B cell (primary cell): ENCODE data around the gene SMIM22. TPM values are rescaled to one million over a fixed set of nuclear protein-coding genes. Genes with fewer than 3 reads are reported as not detected.

Experiments
- ATAC-seq: fragments of 200-7000 bp; cut with Tn5 transposase; one replicate; pipeline ENCODE4 v1.10.0; 2021; ENCODE audit warnings: low read depth, mild to moderate bottlenecking, moderate number of reproducible peaks, moderate library complexity
- CTCF ChIA-PET: fragments of 350-600 bp; sonication (Branson Sonifier 250); formaldehyde crosslinking; loops from one replicate; lab custom pipeline; 2021; ENCODE audit warnings: antibody characterized with exemption, inconsistent platforms; lab: Charles Lee
- POLR2A ChIA-PET: fragments of 350-600 bp; sonication (Branson Sonifier 250); formaldehyde crosslinking; loops from one replicate; lab custom pipeline; 2021; ENCODE audit warnings: antibody characterized with exemption; lab: Charles Lee
- DNase-seq: peaks from one replicate; pipeline ENCODE4 v3.0.0; 2013
- H2AFZ ChIP-seq: 2 replicates; pipeline ENCODE4 v1.6.1; 2012; ENCODE audit warnings: mild to moderate bottlenecking, low read depth, low read length; ENCODE audit not compliant: insufficient read depth, poor library complexity, severe bottlenecking
- H3K27ac ChIP-seq, 2 donors: 1 replicate in 1 of 2; 2 replicates in 1 of 2; pipeline ENCODE4 v1.5.1; 2012 to 2013; ENCODE audit warnings: low read length in 2 of 2, mild to moderate bottlenecking in 2 of 2, moderate library complexity in 1 of 2
- H3K27me3 ChIP-seq, 4 experiments: fragments of 200-600 bp in 1 of 4; sonication (generic) in 1 of 4; replicated peaks in 1 of 4; 1 replicate in 2 of 4; 2 replicates in 2 of 4; pipeline versions ENCODE4 v1.6.1 to v1.7.0; 2013 to 2016; ENCODE audit warnings: low read length in 3 of 4, mild to moderate bottlenecking in 2 of 4, mixed read lengths in 1 of 4, moderate library complexity in 1 of 4; ENCODE audit not compliant: insufficient read depth in 4 of 4, control insufficient read depth in 3 of 4; ENCODE audit errors: control extremely low read depth in 1 of 4
- H3K36me3 ChIP-seq, 2 experiments: replicated peaks in 1 of 2; 1 replicate in 1 of 2; 2 replicates in 1 of 2; pipeline versions ENCODE4 v1.6.1 to v1.7.1; 2013; ENCODE audit warnings: low read length in 1 of 2; ENCODE audit not compliant: insufficient read depth in 2 of 2, control insufficient read depth in 1 of 2; ENCODE audit errors: control extremely low read depth in 1 of 2, extremely low read depth in 1 of 2
- H3K4me1 ChIP-seq, 2 donors: fragments of 200-600 bp in 1 of 2; sonication (generic) in 1 of 2; 1 replicate in 1 of 2; 2 replicates in 1 of 2; pipeline versions ENCODE4 v1.5.1 to v1.6.1; 2013 to 2017; ENCODE audit warnings: low read length in 2 of 2; ENCODE audit not compliant: control insufficient read depth in 2 of 2, insufficient read depth in 2 of 2
- H3K4me2 ChIP-seq: replicated peaks from 2 replicates; pipeline ENCODE3; 2012; ENCODE audit warnings: mild to moderate bottlenecking, low read depth, low read length; ENCODE audit not compliant: poor library complexity, severe bottlenecking
- H3K4me3 ChIP-seq, 5 experiments: fragments of 200-600 bp in 1 of 5; sonication (generic) in 1 of 5; 1 replicate in 3 of 5; 2 replicates in 2 of 5; pipeline versions ENCODE4 v1.5.1 to v1.7.0; 2011 to 2016; ENCODE audit warnings: low read length in 4 of 5, mild to moderate bottlenecking in 4 of 5, low read depth in 2 of 5, control low read depth in 1 of 5, moderate library complexity in 1 of 5; ENCODE audit not compliant: insufficient read depth in 1 of 5; ENCODE audit errors: control extremely low read depth in 1 of 5, extremely low read depth in 1 of 5
- H3K79me2 ChIP-seq: fragments of 200-600 bp; sonication (generic); one replicate; pipeline ENCODE4 v1.6.0; 2016; ENCODE audit warnings: low read length; ENCODE audit not compliant: control insufficient read depth, insufficient read depth
- H3K9ac ChIP-seq: fragments of 200-600 bp; sonication (generic); 2 replicates; pipeline ENCODE4 v1.6.1; 2017; ENCODE audit warnings: mild to moderate bottlenecking, low read length, moderate library complexity
- H3K9me3 ChIP-seq, 3 donors: one replicate each; pipeline versions ENCODE4 v1.6.1 to v1.7.1; 2013; ENCODE audit warnings: low read length in 2 of 3; ENCODE audit not compliant: control insufficient read depth in 2 of 3, insufficient read depth in 1 of 3; ENCODE audit errors: control extremely low read depth in 1 of 3
- H4K20me1 ChIP-seq: 2 replicates; pipeline ENCODE4 v1.6.0; 2012; ENCODE audit warnings: mild to moderate bottlenecking, low read length; ENCODE audit not compliant: insufficient read depth, control insufficient read depth, poor library complexity, severe bottlenecking
- H3K27ac Mint-ChIP-seq: one replicate; pipeline ENCODE4 v1.8.0; 2021; ENCODE audit warnings: mixed read lengths
- H3K27me3 Mint-ChIP-seq: one replicate; pipeline ENCODE4 v1.8.0; 2021; ENCODE audit warnings: mixed read lengths
- H3K4me1 Mint-ChIP-seq: one replicate; pipeline ENCODE4 v1.8.0; 2021; ENCODE audit warnings: mixed read lengths
- H3K4me3 Mint-ChIP-seq: one replicate; pipeline ENCODE4 v1.8.0; 2021; ENCODE audit warnings: mixed read lengths
- H3K9me3 Mint-ChIP-seq: one replicate; pipeline ENCODE4 v1.8.0; 2022; ENCODE audit warnings: mixed read lengths; ENCODE audit not compliant: insufficient read depth
- CTCF ChIP-seq: fragments of 200-600 bp; IDR thresholded peaks from one replicate; pipeline ENCODE4 v1.8.0; 2022; ENCODE audit warnings: antibody characterized with exemption, mild to moderate bottlenecking
- EZH2 ChIP-seq: IDR thresholded peaks from 2 replicates; pipeline ENCODE4 v1.6.1; 2012; ENCODE audit warnings: borderline replicate concordance, low read depth, mild to moderate bottlenecking, moderate library complexity, low read length; ENCODE audit not compliant: insufficient read depth, poor library complexity, severe bottlenecking
- WGBS: methylation state at CpG from one replicate; pipeline ENCODE4 v1.1.5; 2013; ENCODE audit warnings: missing lambda C conversion rate; ENCODE audit not compliant: insufficient coverage; 5-methylcytosine and 5-hydroxymethylcytosine counted together
- intact Hi-C: fragments of 100-400 bp; cut with micrococcal nuclease; formaldehyde crosslinking; loops from one replicate; pipeline ENCODE4 v1.10.0; 2022
- polyA plus RNA-seq: library from polyadenylated mRNA; depleted of rRNA; stranded (reverse); fragments of >200 nt; gene quantifications from 2 replicates; pipeline ENCODE4 v1.2.3, GENCODE V29; 2012
- total RNA-seq, 2 donors: library from RNA; stranded (reverse); fragments of 120-200 nt in 1 of 2; gene quantifications; 1 replicate in 1 of 2; 2 replicates in 1 of 2; pipeline versions ENCODE4 v1.2.3 to v1.2.4, GENCODE V29; 2013 to 2022

Gene SMIM22
- total and polyA plus RNA-seq, 2 donors (not counting 1 experiment from before 2014, with no cell fraction given): not detected

DNA sequence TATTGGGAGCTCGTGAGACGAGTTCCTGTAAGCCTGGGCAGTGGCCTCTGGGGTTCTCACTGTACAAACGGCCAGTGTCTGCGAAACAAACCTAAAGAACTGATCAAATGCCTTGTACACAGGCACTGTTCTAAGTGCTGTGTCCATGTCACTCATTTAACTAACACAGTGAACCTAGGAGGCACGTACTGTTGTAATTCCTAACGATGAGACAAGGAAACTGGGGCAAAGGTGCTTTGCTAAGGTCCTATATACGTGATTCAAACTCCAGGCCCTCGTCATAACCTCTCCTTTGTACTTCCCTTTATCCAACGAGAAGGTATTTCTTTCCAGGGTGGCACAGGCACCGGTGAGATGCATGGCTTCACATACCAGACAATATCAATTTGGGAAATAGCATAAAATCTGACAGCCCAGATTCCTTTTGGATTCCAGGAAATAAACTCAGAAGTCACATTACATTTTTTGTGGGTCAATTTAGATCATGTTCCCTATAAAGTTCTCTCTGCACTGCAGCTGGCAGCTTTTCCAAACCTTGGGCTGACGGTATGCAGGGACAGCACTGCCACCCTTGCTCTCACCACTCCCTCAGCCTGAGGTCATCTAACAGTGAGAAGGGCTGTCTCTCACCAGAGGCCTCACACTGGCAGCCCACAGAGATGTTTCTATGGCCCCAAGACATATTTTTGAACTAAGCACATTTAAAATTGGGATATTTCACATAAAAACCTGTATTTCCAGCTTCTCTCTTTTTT is 33.6 kb downstream of the SMIM22 start:
- Histone ChIP-seq H3K36me3 (peaks cover 4 to 71% of the 10 kb centered on the region in 2 experiments), H3K4me2 (no peak overlapping the region), H3K4me3 (no peak overlapping the region), H2AFZ (no peak overlapping the region), H3K27ac (no peak overlapping the region), H3K79me2 (peaks cover 41% of the 10 kb centered on the region), H3K9ac (no peak overlapping the region), H4K20me1 (peaks cover 47% of the 10 kb centered on the region), H3K4me1 (peaks cover 14 to 19% of the 10 kb centered on the region in 2 donors), H3K27me3 (no peaks in the 10 kb centered on the region), H3K9me3 (no peaks in the 10 kb centered on the region)
- H3K9me3 Mint-ChIP-seq: no peaks in the 10 kb centered on the region
- DNase-seq: no peak
- WGBS: 98% methylated on average over 11 of the region's 11 CpGs
- H3K27ac Mint-ChIP-seq: no peak overlapping the region
- POLR2A ChIA-PET: no interaction called here
- no peak for ATAC-seq
- CTCF ChIA-PET: no interaction called here
- intact Hi-C loops: no loop called here
- no peak overlapping the region for H3K4me3 Mint-ChIP-seq
- TF ChIP-seq EZH2: no peak
- no peaks in the 10 kb centered on the region for H3K27me3 Mint-ChIP-seq
- H3K4me1 Mint-ChIP-seq: peaks cover 17% of the 10 kb centered on the region

- CTCF ChIA-PET: no interaction called here
These were observed 35.2 kb downstream of the SMIM22 start for GRCh38 chr16:4830408-4830807.

More at GRCh38 chr16:4830408-4830807, 35.2 kb downstream of the SMIM22 start:
- Histone ChIP-seq H3K79me2 (peaks cover 52% of the 10 kb centered on the region), H4K20me1 (peaks cover 52% of the 10 kb centered on the region), H3K27me3 (no peaks in the 10 kb centered on the region), H3K9ac (no peak overlapping the region), H3K4me2 (no peak overlapping the region), H2AFZ (no peak overlapping the region), H3K36me3 (peaks cover 8 to 61% of the 10 kb centered on the region in 2 experiments), H3K4me3 (no peak overlapping the region), H3K4me1 (peaks cover 16 to 23% of the 10 kb centered on the region in 2 donors), H3K27ac (no peak overlapping the region), H3K9me3 (no peaks in the 10 kb centered on the region)
- 97% methylated on average over 7 of the region's 7 CpGs for WGBS
- H3K9me3 Mint-ChIP-seq: no peaks in the 10 kb centered on the region
- H3K27ac Mint-ChIP-seq: no peak overlapping the region
- TF ChIP-seq CTCF (no peak), EZH2 (no peak)
- ATAC-seq: no peak
- H3K4me1 Mint-ChIP-seq: peaks cover 20% of the 10 kb centered on the region
- intact Hi-C loops: no loop called here
- H3K27me3 Mint-ChIP-seq: no peaks in the 10 kb centered on the region
- POLR2A ChIA-PET: no interaction called here
- H3K4me3 Mint-ChIP-seq: no peak overlapping the region
- no peak for DNase-seq
